ENCODE measurements around the gene CACNB2. TPM values are rescaled to one million over a fixed set of nuclear protein-coding genes. Genes with fewer than 3 reads are reported as not detected.

Gene CACNB2
- total and polyA plus RNA-seq, 10 of the 15 experiments (the other 5 are each of a cell fraction or from before 2014, with no cell fraction given), result 0.62 to 8.1 (median 1.2) TPM

DNA sequence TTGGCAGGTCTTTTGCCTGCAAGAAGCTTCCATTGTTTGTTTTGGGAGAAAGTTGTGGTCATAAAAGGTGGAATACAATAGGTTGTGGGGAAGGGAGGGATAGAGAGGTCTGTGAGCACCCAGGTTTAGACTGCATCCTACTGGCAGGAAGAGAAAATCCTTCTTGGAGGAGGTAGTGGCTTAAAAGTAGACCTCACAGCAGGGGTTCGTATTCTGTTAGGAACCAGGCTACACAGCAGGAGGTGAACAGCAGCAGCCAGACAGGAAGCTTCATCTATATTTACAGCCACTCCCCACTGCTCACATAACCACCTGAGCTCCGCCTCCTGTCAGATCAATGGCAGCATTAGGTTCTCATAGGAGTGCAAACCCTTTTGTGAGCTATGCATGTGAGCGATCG, 265.9 kb downstream of the CACNB2 start:
- ChIA-PET CTCF (interaction anchor here (0.7 to 2.5 kb wide), 7 partner anchors 10 to 94 kb away, joined by 3 to 16 read pairs (median 5); no protein-coding TSS in a partner anchor), RAD21 (ENCODE audit: unreplicated experiment) (interaction anchor here (0.5 to 5.2 kb wide), 13 partner anchors 9 to 253 kb away, joined by 3 to 35 read pairs (median 6); partner anchors contain the start of gene ARL5B), SMC1A (ENCODE audit: uncharacterized antibody, unreplicated experiment) (interaction anchor here (0.6 to 12.2 kb wide), 12 partner anchors 8 to 95 kb away, joined by 3 to 163 read pairs (median 4); no protein-coding TSS in a partner anchor), POLR2A (interaction anchor here (0.6 to 4.0 kb wide), 7 partner anchors 8 to 1302 kb away, joined by 3 to 14 read pairs (median 6); no protein-coding TSS in a partner anchor)
- Histone ChIP-seq H3K4me3 (no peak overlapping the region), H3K79me2 (ENCODE audit: control insufficient read depth, insufficient read depth, low read length) (no peaks in the 10 kb centered on the region), H3K9ac (ENCODE audit: control insufficient read depth, insufficient read depth, low read length) (no peak overlapping the region), H3K27ac (ENCODE audit: control insufficient read depth, insufficient read depth) (no peak overlapping the region), H3K27me3 (replicated peaks in 1 of 2; ENCODE audit: control insufficient read depth in 2 of 2, insufficient read depth in 2 of 2, low read length in 1 of 2) (no peaks in the 10 kb centered on the region), H3K9me3 (replicated peaks; ENCODE audit: control insufficient read depth, insufficient read depth, low read length) (no peaks in the 10 kb centered on the region), H3K36me3 (ENCODE audit: control insufficient read depth in 2 of 2, insufficient read depth in 2 of 2, low read length in 1 of 2) (no peaks in the 10 kb centered on the region), H4K20me1 (ENCODE audit: control insufficient read depth, insufficient read depth) (no peaks in the 10 kb centered on the region), H3K4me1 (ENCODE audit: control insufficient read depth, insufficient read depth, low read length) (no peaks in the 10 kb centered on the region), H2AFZ (ENCODE audit: control insufficient read depth, low read depth, low read length) (no peak overlapping the region), H3K4me2 (ENCODE audit: control insufficient read depth, insufficient read depth) (no peak overlapping the region)
- WGBS (ENCODE audit: insufficient coverage, insufficient replicate concordance, low lambda C conversion rate, missing lambda C conversion rate), result 67% methylated on average over 4 of the region's 4 CpGs
- FAIRE-seq (no peak), ATAC-seq (peak; percentile 42), DNase-seq (ENCODE audit: low read depth, low spot score) (no peak)
- intact Hi-C loops (cut with micrococcal nuclease; ENCODE audit: unreplicated experiment), result no loop called here
- in situ Hi-C loops (cut with MboI), result no loop called here
- no TSS peak for BruUV-seq (replicated peaks)
- no peak for TF ChIP-seq POU2F2 (IDR thresholded peaks at IDR 0.05; ENCODE audit: borderline replicate concordance, low read depth, low read length)
- no peak for TF ChIP-seq EP300 (IDR thresholded peaks at IDR 0.05; ENCODE audit: borderline replicate concordance in 1 of 2, control insufficient read depth in 1 of 2, low read depth in 2 of 2, low read length in 2 of 2)
- TF ChIP-seq, protein P1, sequence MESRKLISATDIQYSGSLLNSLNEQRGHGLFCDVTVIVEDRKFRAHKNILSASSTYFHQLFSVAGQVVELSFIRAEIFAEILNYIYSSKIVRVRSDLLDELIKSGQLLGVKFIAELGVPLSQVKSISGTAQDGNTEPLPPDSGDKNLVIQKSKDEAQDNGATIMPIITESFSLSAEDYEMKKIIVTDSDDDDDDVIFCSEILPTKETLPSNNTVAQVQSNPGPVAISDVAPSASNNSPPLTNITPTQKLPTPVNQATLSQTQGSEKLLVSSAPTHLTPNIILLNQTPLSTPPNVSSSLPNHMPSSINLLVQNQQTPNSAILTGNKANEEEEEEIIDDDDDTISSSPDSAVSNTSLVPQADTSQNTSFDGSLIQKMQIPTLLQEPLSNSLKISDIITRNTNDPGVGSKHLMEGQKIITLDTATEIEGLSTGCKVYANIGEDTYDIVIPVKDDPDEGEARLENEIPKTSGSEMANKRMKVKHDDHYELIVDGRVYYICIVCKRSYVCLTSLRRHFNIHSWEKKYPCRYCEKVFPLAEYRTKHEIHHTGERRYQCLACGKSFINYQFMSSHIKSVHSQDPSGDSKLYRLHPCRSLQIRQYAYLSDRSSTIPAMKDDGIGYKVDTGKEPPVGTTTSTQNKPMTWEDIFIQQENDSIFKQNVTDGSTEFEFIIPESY (IDR thresholded peaks at IDR 0.05), result no peak
- no peak for TF ChIP-seq ZNF384 (IDR thresholded peaks at IDR 0.05; ENCODE audit: borderline replicate concordance, low read depth, low read length)
- TF ChIP-seq ZNF24 (IDR thresholded peaks at IDR 0.05), result no peak
- TF ChIP-seq, protein P2, sequence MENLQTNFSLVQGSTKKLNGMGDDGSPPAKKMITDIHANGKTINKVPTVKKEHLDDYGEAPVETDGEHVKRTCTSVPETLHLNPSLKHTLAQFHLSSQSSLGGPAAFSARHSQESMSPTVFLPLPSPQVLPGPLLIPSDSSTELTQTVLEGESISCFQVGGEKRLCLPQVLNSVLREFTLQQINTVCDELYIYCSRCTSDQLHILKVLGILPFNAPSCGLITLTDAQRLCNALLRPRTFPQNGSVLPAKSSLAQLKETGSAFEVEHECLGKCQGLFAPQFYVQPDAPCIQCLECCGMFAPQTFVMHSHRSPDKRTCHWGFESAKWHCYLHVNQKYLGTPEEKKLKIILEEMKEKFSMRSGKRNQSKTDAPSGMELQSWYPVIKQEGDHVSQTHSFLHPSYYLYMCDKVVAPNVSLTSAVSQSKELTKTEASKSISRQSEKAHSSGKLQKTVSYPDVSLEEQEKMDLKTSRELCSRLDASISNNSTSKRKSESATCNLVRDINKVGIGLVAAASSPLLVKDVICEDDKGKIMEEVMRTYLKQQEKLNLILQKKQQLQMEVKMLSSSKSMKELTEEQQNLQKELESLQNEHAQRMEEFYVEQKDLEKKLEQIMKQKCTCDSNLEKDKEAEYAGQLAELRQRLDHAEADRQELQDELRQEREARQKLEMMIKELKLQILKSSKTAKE (IDR thresholded peaks at IDR 0.05; ENCODE audit: low read depth, poor library complexity, severe bottlenecking), result no peak
- TF ChIP-seq, protein P3, sequence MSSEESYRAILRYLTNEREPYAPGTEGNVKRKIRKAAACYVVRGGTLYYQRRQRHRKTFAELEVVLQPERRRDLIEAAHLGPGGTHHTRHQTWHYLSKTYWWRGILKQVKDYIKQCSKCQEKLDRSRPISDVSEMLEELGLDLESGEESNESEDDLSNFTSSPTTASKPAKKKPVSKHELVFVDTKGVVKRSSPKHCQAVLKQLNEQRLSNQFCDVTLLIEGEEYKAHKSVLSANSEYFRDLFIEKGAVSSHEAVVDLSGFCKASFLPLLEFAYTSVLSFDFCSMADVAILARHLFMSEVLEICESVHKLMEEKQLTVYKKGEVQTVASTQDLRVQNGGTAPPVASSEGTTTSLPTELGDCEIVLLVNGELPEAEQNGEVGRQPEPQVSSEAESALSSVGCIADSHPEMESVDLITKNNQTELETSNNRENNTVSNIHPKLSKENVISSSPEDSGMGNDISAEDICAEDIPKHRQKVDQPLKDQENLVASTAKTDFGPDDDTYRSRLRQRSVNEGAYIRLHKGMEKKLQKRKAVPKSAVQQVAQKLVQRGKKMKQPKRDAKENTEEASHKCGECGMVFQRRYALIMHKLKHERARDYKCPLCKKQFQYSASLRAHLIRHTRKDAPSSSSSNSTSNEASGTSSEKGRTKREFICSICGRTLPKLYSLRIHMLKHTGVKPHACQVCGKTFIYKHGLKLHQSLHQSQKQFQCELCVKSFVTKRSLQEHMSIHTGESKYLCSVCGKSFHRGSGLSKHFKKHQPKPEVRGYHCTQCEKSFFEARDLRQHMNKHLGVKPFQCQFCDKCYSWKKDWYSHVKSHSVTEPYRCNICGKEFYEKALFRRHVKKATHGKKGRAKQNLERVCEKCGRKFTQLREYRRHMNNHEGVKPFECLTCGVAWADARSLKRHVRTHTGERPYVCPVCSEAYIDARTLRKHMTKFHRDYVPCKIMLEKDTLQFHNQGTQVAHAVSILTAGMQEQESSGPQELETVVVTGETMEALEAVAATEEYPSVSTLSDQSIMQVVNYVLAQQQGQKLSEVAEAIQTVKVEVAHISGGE (CRISPR knock-in tag; IDR thresholded peaks at IDR 0.05), result no peak
- TF ChIP-seq, protein P4, sequence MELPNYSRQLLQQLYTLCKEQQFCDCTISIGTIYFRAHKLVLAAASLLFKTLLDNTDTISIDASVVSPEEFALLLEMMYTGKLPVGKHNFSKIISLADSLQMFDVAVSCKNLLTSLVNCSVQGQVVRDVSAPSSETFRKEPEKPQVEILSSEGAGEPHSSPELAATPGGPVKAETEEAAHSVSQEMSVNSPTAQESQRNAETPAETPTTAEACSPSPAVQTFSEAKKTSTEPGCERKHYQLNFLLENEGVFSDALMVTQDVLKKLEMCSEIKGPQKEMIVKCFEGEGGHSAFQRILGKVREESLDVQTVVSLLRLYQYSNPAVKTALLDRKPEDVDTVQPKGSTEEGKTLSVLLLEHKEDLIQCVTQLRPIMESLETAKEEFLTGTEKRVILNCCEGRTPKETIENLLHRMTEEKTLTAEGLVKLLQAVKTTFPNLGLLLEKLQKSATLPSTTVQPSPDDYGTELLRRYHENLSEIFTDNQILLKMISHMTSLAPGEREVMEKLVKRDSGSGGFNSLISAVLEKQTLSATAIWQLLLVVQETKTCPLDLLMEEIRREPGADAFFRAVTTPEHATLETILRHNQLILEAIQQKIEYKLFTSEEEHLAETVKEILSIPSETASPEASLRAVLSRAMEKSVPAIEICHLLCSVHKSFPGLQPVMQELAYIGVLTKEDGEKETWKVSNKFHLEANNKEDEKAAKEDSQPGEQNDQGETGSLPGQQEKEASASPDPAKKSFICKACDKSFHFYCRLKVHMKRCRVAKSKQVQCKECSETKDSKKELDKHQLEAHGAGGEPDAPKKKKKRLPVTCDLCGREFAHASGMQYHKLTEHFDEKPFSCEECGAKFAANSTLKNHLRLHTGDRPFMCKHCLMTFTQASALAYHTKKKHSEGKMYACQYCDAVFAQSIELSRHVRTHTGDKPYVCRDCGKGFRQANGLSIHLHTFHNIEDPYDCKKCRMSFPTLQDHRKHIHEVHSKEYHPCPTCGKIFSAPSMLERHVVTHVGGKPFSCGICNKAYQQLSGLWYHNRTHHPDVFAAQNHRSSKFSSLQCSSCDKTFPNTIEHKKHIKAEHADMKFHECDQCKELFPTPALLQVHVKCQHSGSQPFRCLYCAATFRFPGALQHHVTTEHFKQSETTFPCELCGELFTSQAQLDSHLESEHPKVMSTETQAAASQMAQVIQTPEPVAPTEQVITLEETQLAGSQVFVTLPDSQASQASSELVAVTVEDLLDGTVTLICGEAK (IDR thresholded peaks at IDR 0.05; ENCODE audit: borderline replicate concordance), result no peak
- no peak for TF ChIP-seq POLR2A (IDR thresholded peaks at IDR 0.05; ENCODE audit: low read depth, low read length)
- no peak for TF ChIP-seq SMAD1 (IDR thresholded peaks at IDR 0.05; ENCODE audit: low read depth, partially characterized antibody)
- no peak for TF ChIP-seq NRF1 (conservative IDR thresholded peaks at IDR 0.05; ENCODE audit: low read depth, low read length)
- TF ChIP-seq IKZF1 (conservative IDR thresholded peaks at IDR 0.05), result no peak

Measured in GM12878 (cell line).